ENCODE measurements around the gene C1orf116.
A peak's percentile ranks its signal among the peaks of the same experiment; 100 is the strongest.

C1orf116 gene

GRCh38 chr1:207018707-207019106 lies 13.8 kb downstream of the C1orf116 start:
- no peak for DNase-seq

- DNase-seq, result no peak
Observed at GRCh38 chr1:207017615-207018559, 14.7 kb downstream of the C1orf116 start.

- no peak for DNase-seq
Observed at GRCh38 chr1:207015791-207016190, 16.8 kb downstream of the C1orf116 start.

GRCh38 chr1:207014728-207015127 lies 17.8 kb downstream of the C1orf116 start:
- no peak for DNase-seq

- DNase-seq, result no peak
Observed at GRCh38 chr1:207013321-207014085, 19.1 kb downstream of the C1orf116 start.

- DNase-seq, result no peak
Observed at GRCh38 chr1:207010726-207011125, 21.8 kb downstream of the C1orf116 start.

GRCh38 chr1:207009945-207010344 lies 22.6 kb downstream of the C1orf116 start:
- DNase-seq, result no peak

GRCh38 chr1:207009182-207009850 lies 23.2 kb downstream of the C1orf116 start:
- no peak for DNase-seq

GRCh38 chr1:207007352-207008033 lies 25.1 kb downstream of the C1orf116 start:
- no peak for DNase-seq

GRCh38 chr1:207006914-207007313 lies 25.6 kb downstream of the C1orf116 start:
- no peak for DNase-seq

- DNase-seq, result no peak
Observed at GRCh38 chr1:207006083-207006482, 26.5 kb downstream of the C1orf116 start.

- peak; percentile 39 to 52 for DNase-seq
Observed at GRCh38 chr1:207004931-207005830, 27.4 kb downstream of the C1orf116 start.

GRCh38 chr1:207003210-207003609 lies 29.3 kb downstream of the C1orf116 start:
- no peak for DNase-seq

- DNase-seq, result no peak
Observed at GRCh38 chr1:207002724-207003146, 29.8 kb downstream of the C1orf116 start.

- no peak for DNase-seq
Observed at GRCh38 chr1:207001492-207002245, 30.9 kb downstream of the C1orf116 start.

GRCh38 chr1:207000651-207001291 lies 31.8 kb downstream of the C1orf116 start:
- DNase-seq, result no peak

- no peak for DNase-seq
Observed at GRCh38 chr1:206998816-206999215, 33.7 kb downstream of the C1orf116 start.

- no peak for DNase-seq
Observed at GRCh38 chr1:206992790-206993189, 39.8 kb downstream of the C1orf116 start.

GRCh38 chr1:206987873-206988272 lies 44.7 kb downstream of the C1orf116 start:
- no peak for DNase-seq

- no peak for DNase-seq
Observed at GRCh38 chr1:206986885-206987284, 45.7 kb downstream of the C1orf116 start.
